D341Med (cell line): ENCODE data around the gene NTRK3.
A peak's percentile ranks its signal among the peaks of the same experiment; 100 is the strongest.

Experiments
- DNase-seq: peaks from one replicate; pipeline ENCODE4 v3.0.0; 2012; ENCODE audit warnings: low spot score

The NTRK3 gene

GRCh38 chr15:88257311-88258092, 963 bp upstream of the NTRK3 start:
- DNase-seq = no peak

- peak; percentile 65 for DNase-seq
Measured at GRCh38 chr15:88255484-88256278, 858 bp downstream of the NTRK3 start.

GRCh38 chr15:88255087-88255483, 1.5 kb downstream of the NTRK3 start:
- DNase-seq = no peak

GRCh38 chr15:88252441-88252840, 4.1 kb downstream of the NTRK3 start:
- DNase-seq = no peak

- no peak for DNase-seq
Measured at GRCh38 chr15:88250826-88251225, 5.7 kb downstream of the NTRK3 start.

- no peak for DNase-seq
Measured at GRCh38 chr15:88249220-88249619, 7.3 kb downstream of the NTRK3 start.

GRCh38 chr15:88247914-88248313, 8.6 kb downstream of the NTRK3 start:
- no peak for DNase-seq

GRCh38 chr15:88246666-88247446, 9.7 kb downstream of the NTRK3 start:
- DNase-seq = peak; percentile 89

- DNase-seq = no peak
Measured at GRCh38 chr15:88246081-88246480, 10.5 kb downstream of the NTRK3 start.

GRCh38 chr15:88243895-88244787, 12.4 kb downstream of the NTRK3 start:
- peak; percentile 45 for DNase-seq

- no peak for DNase-seq
Measured at GRCh38 chr15:88242586-88243555, 13.7 kb downstream of the NTRK3 start.

- DNase-seq = no peak
Measured at GRCh38 chr15:88241461-88241860, 15.1 kb downstream of the NTRK3 start.

GRCh38 chr15:88241060-88241459, 15.5 kb downstream of the NTRK3 start:
- DNase-seq = no peak

- DNase-seq = no peak
Measured at GRCh38 chr15:88239594-88239993, 16.9 kb downstream of the NTRK3 start.

GRCh38 chr15:88238618-88239430, 17.7 kb downstream of the NTRK3 start:
- no peak for DNase-seq

GRCh38 chr15:88234711-88235110, 21.8 kb downstream of the NTRK3 start:
- DNase-seq = no peak

GRCh38 chr15:88233921-88234320, 22.6 kb downstream of the NTRK3 start:
- DNase-seq = no peak

- no peak for DNase-seq
Measured at GRCh38 chr15:88232771-88233201, 23.8 kb downstream of the NTRK3 start.

- no peak for DNase-seq
Measured at GRCh38 chr15:88231909-88232644, 24.5 kb downstream of the NTRK3 start.
